ES-I3 (cell line): ENCODE measurements around the gene STOX2.
A peak's percentile ranks its signal among the peaks of the same experiment; 100 is the strongest.
"Not testable (repeated sequence)": the region's sequence is repeated elsewhere in the genome, so short reads cannot be mapped to it uniquely, and the experiment has no call there.

Experiments used
- H3K36me3 ChIP-seq: 2 replicates; pipeline ENCODE4 v1.6.1; 2013; ENCODE audit warnings: mild to moderate bottlenecking, low read length, control low read depth, moderate library complexity; ENCODE audit not compliant: insufficient read depth
- H3K4me1 ChIP-seq: 2 replicates; pipeline ENCODE4 v1.6.1; 2013; ENCODE audit warnings: mild to moderate bottlenecking, control low read depth, low read length; ENCODE audit not compliant: insufficient read depth
- H3K9ac ChIP-seq: 2 replicates; pipeline ENCODE4 v1.6.1; 2013; ENCODE audit warnings: low read depth, mild to moderate bottlenecking, low read length, moderate library complexity
- H3K9me3 ChIP-seq: 2 replicates; pipeline ENCODE4 v1.6.1; 2013; ENCODE audit warnings: mild to moderate bottlenecking, low read length, moderate library complexity; ENCODE audit not compliant: control insufficient read depth, insufficient read depth

STOX2 gene

GRCh38 chr4:183935355-183936005 lies 30.4 kb downstream of the STOX2 start:
- H3K9ac ChIP-seq = 0 out of 2 replicates have a peak overlapping the region, but pooled peaks have one; percentile 13
- no peaks in the 10 kb centered on the region for H3K36me3 ChIP-seq
- H3K9me3 ChIP-seq = no peaks in the 10 kb centered on the region
- peaks cover 32% of the 10 kb centered on the region for H3K4me1 ChIP-seq

GRCh38 chr4:183936047-183936446 lies 30.9 kb downstream of the STOX2 start:
- Histone ChIP-seq H3K9ac (0 out of 2 replicates have a peak overlapping the region, but pooled peaks have one; percentile 13), H3K9me3 (no peaks in the 10 kb centered on the region), H3K4me1 (peaks cover 32% of the 10 kb centered on the region), H3K36me3 (no peaks in the 10 kb centered on the region)

GRCh38 chr4:183936574-183937345 lies 31.7 kb downstream of the STOX2 start:
- Histone ChIP-seq H3K4me1 (peaks cover 32% of the 10 kb centered on the region), H3K9ac (no peak overlapping the region), H3K9me3 (no peaks in the 10 kb centered on the region), H3K36me3 (no peaks in the 10 kb centered on the region)

- peaks cover 21% of the 10 kb centered on the region; the same call in 1 of the 2 replicates for H3K4me1 ChIP-seq
- no peak overlapping the region for H3K9ac ChIP-seq
- H3K9me3 ChIP-seq = no peaks in the 10 kb centered on the region
- H3K36me3 ChIP-seq = no peaks in the 10 kb centered on the region
Measured at GRCh38 chr4:183940864-183941263, 35.8 kb downstream of the STOX2 start.

- Histone ChIP-seq H3K9ac (no peak overlapping the region), H3K36me3 (no peaks in the 10 kb centered on the region), H3K4me1 (peaks cover 11% of the 10 kb centered on the region; the same call in 1 of the 2 replicates), H3K9me3 (no peaks in the 10 kb centered on the region)
Measured at GRCh38 chr4:183941964-183942363, 36.9 kb downstream of the STOX2 start.

- no peaks in the 10 kb centered on the region for H3K36me3 ChIP-seq
- H3K9ac ChIP-seq = no peak overlapping the region
- peaks cover 7% of the 10 kb centered on the region; the same call in 1 of the 2 replicates for H3K4me1 ChIP-seq
- H3K9me3 ChIP-seq = no peaks in the 10 kb centered on the region
Measured at GRCh38 chr4:183945741-183946140, 40.6 kb downstream of the STOX2 start.

GRCh38 chr4:183950536-183950935 lies 45.4 kb downstream of the STOX2 start:
- no peaks in the 10 kb centered on the region for H3K36me3 ChIP-seq
- peaks cover 5% of the 10 kb centered on the region; the same call in 1 of the 2 replicates for H3K4me1 ChIP-seq
- H3K9ac ChIP-seq = no peak overlapping the region
- H3K9me3 ChIP-seq = no peaks in the 10 kb centered on the region

GRCh38 chr4:183952652-183953051 lies 47.5 kb downstream of the STOX2 start:
- not testable (repeated sequence) for H3K9ac ChIP-seq, H3K4me1 ChIP-seq, H3K36me3 ChIP-seq, H3K9me3 ChIP-seq

GRCh38 chr4:183959319-183960045 lies 54.4 kb downstream of the STOX2 start:
- no peaks in the 10 kb centered on the region for H3K9me3 ChIP-seq
- no peaks in the 10 kb centered on the region for H3K36me3 ChIP-seq
- peaks cover 20% of the 10 kb centered on the region for H3K4me1 ChIP-seq
- H3K9ac ChIP-seq = peak overlapping the region; percentile 41; the same call in 1 of the 2 replicates

- Histone ChIP-seq H3K9ac (peak overlapping the region; percentile 41; the same call in 1 of the 2 replicates), H3K9me3 (no peaks in the 10 kb centered on the region), H3K4me1 (peaks cover 20% of the 10 kb centered on the region), H3K36me3 (no peaks in the 10 kb centered on the region)
Measured at GRCh38 chr4:183960046-183960420, 54.9 kb downstream of the STOX2 start.

- Histone ChIP-seq H3K36me3 (no peaks in the 10 kb centered on the region), H3K4me1 (peaks cover 17% of the 10 kb centered on the region), H3K9ac (no peak overlapping the region), H3K9me3 (no peaks in the 10 kb centered on the region)
Measured at GRCh38 chr4:183960962-183961541, 55.9 kb downstream of the STOX2 start.

- no peaks in the 10 kb centered on the region for H3K36me3 ChIP-seq
- no peaks in the 10 kb centered on the region for H3K9me3 ChIP-seq
- H3K9ac ChIP-seq = no peak overlapping the region
- H3K4me1 ChIP-seq = peaks cover 17% of the 10 kb centered on the region
Measured at GRCh38 chr4:183961795-183962194, 56.7 kb downstream of the STOX2 start.

GRCh38 chr4:183962419-183962818 lies 57.3 kb downstream of the STOX2 start:
- Histone ChIP-seq H3K36me3 (no peaks in the 10 kb centered on the region), H3K4me1 (peaks cover 17% of the 10 kb centered on the region), H3K9ac (no peak overlapping the region), H3K9me3 (no peaks in the 10 kb centered on the region)

- H3K4me1 ChIP-seq = peaks cover 4% of the 10 kb centered on the region
- H3K36me3 ChIP-seq = no peaks in the 10 kb centered on the region
- H3K9me3 ChIP-seq = no peaks in the 10 kb centered on the region
- no peak overlapping the region for H3K9ac ChIP-seq
Measured at GRCh38 chr4:183966371-183966770, 61.3 kb downstream of the STOX2 start.
